NCI-H2196 treated with DMSO at 0.1 percent for 48 hours (cell line): Measurements from ENCODE around the gene ANKRD44.
A peak's percentile ranks its signal among the peaks of the same experiment; 100 is the strongest.

ENCODE experiments used
- DNase-seq: peaks from one replicate; lab custom pipeline; 2025; ENCODE audit not compliant: unreplicated experiment; lab: John Stamatoyannopoulos, UW

ANKRD44 gene

GRCh38 chr2:197184959-197185586 is 125.5 kb downstream of the ANKRD44 start:
- DNase-seq, result peak; percentile 58

DNA sequence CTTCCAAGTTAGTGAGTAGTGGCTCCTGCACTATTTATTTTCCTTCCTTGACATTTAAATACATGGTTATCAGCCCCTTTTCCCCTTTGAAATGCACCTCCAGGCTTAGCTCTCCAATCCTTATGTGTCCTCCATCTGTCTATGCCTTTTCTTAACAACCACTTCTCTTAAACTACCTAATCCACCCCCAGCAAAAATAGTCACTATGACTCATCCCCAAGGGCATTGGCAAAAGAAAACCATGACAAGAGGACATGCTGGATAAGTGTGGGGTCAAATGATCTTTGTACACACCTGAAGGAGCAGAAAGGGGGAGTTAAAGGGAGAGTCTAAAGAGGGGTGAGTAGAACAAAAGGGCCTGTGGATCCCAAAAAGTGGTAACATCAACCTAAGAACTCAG is 127.2 kb downstream of the ANKRD44 start:
- DNase-seq, result no peak

- DNase-seq, result no peak
Measured at GRCh38 chr2:197182668-197183067, 127.9 kb downstream of the ANKRD44 start.

DNA sequence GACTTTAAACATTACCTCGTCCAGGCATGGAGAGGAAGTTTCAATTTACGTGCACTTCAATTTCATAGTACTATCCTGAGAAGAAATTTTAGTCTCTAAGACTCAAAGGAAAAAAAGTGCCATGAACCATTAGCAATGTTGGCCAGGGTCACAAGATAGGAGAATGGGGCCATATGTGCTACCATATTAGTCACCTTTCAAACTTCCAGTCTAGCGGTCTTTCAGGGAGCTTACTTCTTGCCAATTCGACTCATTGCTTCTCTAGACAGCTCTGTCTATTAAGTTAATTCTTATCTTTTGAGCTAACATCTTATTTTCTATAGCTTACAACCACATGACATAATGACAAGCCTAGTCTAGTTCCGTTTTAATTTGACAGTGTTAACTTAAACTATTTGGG is 129.1 kb downstream of the ANKRD44 start:
- no peak for DNase-seq

GRCh38 chr2:197179744-197180498 is 130.7 kb downstream of the ANKRD44 start:
- no peak for DNase-seq

GRCh38 chr2:197176522-197176921 is 134.1 kb downstream of the ANKRD44 start:
- no peak for DNase-seq

GRCh38 chr2:197174539-197175094 is 136.0 kb downstream of the ANKRD44 start:
- DNase-seq, result no peak

DNA sequence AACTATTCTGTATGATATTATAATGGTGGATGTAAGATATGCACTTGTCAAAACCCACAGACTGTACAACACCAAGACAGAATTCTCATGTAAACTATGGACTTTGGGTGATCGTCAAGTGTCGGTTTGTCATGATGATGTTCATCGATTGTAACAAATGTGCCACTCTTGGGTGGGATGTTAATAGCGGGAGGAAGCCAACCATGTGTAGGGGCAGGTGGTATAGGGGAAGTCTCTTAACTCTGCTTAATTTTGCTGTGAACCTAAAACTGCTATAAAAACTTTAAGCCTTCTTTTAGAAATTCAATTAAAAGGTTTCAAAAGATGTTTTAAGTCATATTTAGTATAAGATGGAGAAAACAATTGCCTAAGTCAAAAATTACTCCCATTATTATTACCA is 139.0 kb downstream of the ANKRD44 start:
- DNase-seq, result no peak

- DNase-seq, result no peak
Measured at GRCh38 chr2:197170208-197170607, 140.4 kb downstream of the ANKRD44 start.

DNA sequence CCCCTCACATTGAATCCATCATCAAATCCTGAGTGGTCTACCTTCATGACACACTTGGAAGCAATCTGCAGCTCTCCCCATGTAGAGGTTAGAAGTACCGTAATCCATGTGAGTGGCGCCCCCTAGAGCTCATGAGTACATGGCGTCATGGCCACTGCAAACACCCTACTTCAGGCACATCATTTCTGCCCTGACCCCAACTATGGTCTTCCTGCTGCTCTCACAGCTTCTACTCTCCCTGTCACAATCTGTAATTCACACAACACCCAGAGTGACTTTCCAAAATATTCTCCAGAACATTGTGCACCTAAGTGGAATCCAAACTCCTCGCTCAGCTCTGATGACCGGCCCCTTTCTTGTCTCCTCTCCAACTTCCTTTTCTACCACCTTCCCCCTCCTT is 141.9 kb downstream of the ANKRD44 start:
- no peak for DNase-seq

GRCh38 chr2:197167608-197168314 is 142.8 kb downstream of the ANKRD44 start:
- DNase-seq, result no peak

DNA sequence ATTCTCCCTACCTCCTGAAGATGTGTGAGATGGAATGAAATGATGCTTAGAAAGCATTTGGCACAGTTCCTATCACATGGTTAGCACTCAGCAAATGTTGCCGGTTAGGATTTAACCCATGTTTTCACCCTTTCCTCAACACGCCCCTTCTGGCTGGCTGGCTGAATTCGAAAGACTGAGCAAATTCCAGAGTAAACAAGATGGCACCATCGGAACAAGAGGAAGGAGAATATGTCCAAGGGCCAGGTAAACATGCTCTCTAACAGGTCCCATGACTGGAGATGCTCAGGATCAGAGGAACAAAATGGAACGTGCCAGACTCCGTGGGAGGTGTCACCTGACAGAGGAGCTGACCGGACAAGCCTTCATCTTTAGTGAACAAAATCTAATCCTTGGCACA is 145.6 kb downstream of the ANKRD44 start:
- DNase-seq, result no peak

- no peak for DNase-seq
Measured at GRCh38 chr2:197164141-197164754, 146.3 kb downstream of the ANKRD44 start.

DNA sequence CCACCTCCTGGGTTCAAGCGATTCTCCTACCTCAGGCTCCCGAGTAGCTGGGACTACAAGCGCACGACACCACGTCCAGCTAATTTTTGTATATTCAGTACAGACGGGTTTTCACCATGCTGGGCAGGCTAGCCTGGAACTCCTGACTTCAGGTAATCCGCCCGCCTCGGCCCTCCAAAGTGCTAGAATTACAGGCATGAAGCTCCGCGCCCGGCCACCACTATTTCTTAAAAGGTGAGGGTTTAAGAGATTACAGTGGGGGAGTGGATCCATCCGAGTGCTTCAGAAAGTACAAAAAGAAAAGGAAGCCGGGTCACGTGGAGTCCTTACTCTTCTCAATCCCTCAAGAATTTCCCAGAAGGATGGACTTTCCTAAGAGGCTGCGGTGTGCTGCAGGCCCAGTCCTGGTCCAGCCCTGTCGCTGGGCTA is 146.9 kb downstream of the ANKRD44 start:
- no peak for DNase-seq

- DNase-seq, result no peak
Measured at GRCh38 chr2:197161774-197162173, 148.8 kb downstream of the ANKRD44 start.

DNA sequence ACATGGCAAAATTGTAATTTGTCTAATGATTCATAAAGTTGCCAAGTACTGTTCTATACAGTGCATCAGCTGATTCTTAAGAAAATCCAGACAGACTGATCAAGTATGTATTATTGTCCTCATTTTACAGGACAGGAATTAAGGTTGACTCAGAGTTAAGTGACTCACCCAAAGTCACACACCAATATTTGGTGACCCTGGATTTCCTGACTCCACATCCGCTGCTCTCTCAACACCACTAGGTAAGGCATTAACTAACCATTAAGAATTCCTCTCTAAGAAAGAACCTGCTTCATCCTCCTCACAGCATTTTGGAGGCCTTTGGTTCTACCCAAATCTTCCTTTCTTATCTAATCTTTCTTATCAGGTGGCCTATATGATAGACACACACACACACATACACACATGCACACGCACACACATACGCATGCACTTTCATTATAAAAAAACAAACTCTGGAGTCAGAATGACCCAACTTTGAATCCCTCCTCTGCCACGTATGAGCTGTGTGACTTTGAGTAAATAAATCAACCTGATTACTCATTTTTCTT is 150.8 kb downstream of the ANKRD44 start:
- DNase-seq, result no peak

DNA sequence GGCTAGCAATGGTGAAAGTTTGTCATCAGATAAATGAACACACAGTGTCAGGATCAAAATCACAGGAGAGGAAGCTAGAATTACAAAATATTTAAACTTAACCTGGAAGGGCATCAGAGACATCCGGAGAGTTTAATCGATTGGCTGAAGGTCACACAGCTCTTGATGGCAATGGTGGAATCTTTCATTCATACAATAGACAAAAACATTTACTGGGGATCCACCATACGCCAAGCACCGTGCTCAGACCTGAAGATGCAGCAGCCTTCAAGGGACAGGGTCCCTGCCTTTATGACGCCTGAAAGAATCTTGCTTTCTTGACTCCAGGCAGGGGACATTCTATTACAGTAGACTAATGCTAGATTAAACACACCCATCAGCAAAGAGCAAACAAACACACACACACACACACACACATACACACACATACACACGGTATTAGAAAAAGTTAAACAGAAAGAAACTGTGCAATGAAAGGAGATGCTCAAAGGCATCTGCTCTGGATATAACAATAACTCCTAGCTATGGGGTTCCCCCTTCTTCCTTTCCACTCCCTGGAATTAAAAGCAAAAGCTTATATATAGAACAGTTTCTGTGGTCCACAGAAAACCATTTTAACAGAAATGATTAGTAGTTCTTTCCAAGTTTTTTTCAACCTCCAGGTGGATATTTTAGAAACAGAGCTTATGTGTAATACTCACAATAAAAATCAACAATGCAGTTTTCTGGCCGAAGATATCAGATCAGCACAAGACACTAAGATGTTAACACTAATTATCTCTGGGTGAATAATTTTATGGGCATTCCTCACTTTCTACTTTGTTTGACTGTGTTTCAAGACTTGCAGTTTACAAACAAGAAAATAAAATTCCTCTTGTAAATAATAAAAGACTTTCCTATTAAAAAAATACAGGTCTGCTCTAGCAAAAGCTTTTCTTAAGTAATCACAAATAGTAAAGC is 151.7 kb downstream of the ANKRD44 start:
- no peak for DNase-seq

DNA sequence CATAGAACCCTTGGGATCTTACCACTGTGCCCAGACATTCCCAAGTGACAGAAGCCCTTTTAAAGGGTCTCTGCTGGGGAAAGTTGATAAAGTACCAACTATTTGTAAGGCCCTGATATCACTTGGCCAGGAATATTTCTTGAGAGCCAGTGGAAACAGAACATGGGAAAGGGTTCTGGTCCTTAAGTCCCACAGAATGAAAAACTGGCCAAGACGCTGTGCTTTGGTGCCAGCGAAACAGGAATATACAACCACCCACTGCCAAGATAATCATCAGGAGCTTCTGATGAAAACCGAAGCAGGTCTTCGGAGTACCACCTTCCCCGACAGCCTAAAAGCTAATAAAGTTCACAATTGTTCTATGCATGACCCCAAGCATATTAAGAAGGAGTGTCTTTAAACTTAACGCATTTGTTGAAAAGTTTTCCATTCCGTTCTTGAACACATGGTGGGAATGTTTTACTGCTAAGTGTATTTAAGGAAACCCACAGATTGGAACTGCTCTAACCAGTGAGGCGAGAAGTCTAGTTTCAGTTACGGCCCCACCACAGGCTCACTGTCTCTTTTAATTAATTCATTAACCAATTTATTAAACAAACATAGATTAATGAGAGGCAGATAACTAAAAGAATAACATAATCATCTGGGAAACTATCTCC is 152.6 kb downstream of the ANKRD44 start:
- no peak for DNase-seq

- DNase-seq, result no peak
Measured at GRCh38 chr2:197156771-197157170, 153.8 kb downstream of the ANKRD44 start.
